PFSK-1 (cell line): ENCODE results near the gene OR10R2.

ENCODE experiments used
- FOXP2 ChIP-seq: optimal IDR thresholded peaks from 2 replicates; pipeline ENCODE3; 2011; ENCODE audit warnings: borderline replicate concordance, control low read depth, inconsistent platforms; ENCODE audit not compliant: insufficient read depth; ENCODE audit errors: extremely low read length, extremely low read depth
- POLR2AphosphoS5 ChIP-seq: IDR thresholded peaks from 2 replicates; pipeline ENCODE4 v1.6.1; 2012; ENCODE audit warnings: low read depth, mild to moderate bottlenecking, control low read depth, low read length, moderate library complexity
- REST ChIP-seq, 2 experiments: IDR thresholded peaks; 2 replicates each; pipeline versions ENCODE4 v1.6.1 to v1.8.0; 2011 to 2012; ENCODE audit warnings: low read depth in 2 of 2, low read length in 2 of 2, control low read depth in 1 of 2, inconsistent platforms in 1 of 2, mild to moderate bottlenecking in 1 of 2, moderate library complexity in 1 of 2; ENCODE audit not compliant: insufficient read depth in 1 of 2
- SIN3A ChIP-seq: IDR thresholded peaks from 2 replicates; pipeline ENCODE4 v1.6.1; 2012; ENCODE audit warnings: mild to moderate bottlenecking, low read length, moderate library complexity, borderline replicate concordance; ENCODE audit not compliant: insufficient read depth
- TAF1 ChIP-seq: IDR thresholded peaks from 2 replicates; pipeline ENCODE4 v1.6.1; 2012; ENCODE audit warnings: low read length, control low read depth, borderline replicate concordance; ENCODE audit not compliant: insufficient read depth

OR10R2 gene

GRCh38 chr1:158491316-158491715 is 19.3 kb downstream of the OR10R2 start:
- TF ChIP-seq REST (IDR thresholded peaks at IDR 0.05; ENCODE audit: insufficient read depth in 1 of 2, low read depth in 2 of 2, low read length in 2 of 2) (no peak), SIN3A (no peak), TAF1 (no peak)

- no peak for TF ChIP-seq REST (IDR thresholded peaks at IDR 0.05; ENCODE audit: insufficient read depth in 1 of 2, low read depth in 2 of 2, low read length in 2 of 2)
- no peak for TF ChIP-seq TAF1
Measured at GRCh38 chr1:158493054-158493453, 21.0 kb downstream of the OR10R2 start.

GRCh38 chr1:158494796-158495195 is 22.8 kb downstream of the OR10R2 start:
- no peak for TF ChIP-seq SIN3A
- TF ChIP-seq TAF1 = no peak
- TF ChIP-seq REST (IDR thresholded peaks at IDR 0.05; ENCODE audit: insufficient read depth in 1 of 2, low read depth in 2 of 2, low read length in 2 of 2) = no peak
- TF ChIP-seq POLR2AphosphoS5 = no peak
- TF ChIP-seq FOXP2 = no peak

- TF ChIP-seq FOXP2 = no peak
- no peak for TF ChIP-seq POLR2AphosphoS5
- TF ChIP-seq REST (IDR thresholded peaks at IDR 0.05; ENCODE audit: insufficient read depth in 1 of 2, low read depth in 2 of 2, low read length in 2 of 2) = no peak
- no peak for TF ChIP-seq SIN3A
- no peak for TF ChIP-seq TAF1
Measured at GRCh38 chr1:158496374-158496773, 24.4 kb downstream of the OR10R2 start.

GRCh38 chr1:158506369-158506987 is 34.5 kb downstream of the OR10R2 start:
- no peak for TF ChIP-seq POLR2AphosphoS5
- TF ChIP-seq SIN3A = no peak
- no peak for TF ChIP-seq FOXP2
- TF ChIP-seq TAF1 = no peak
- TF ChIP-seq REST (IDR thresholded peaks at IDR 0.05; ENCODE audit: insufficient read depth in 1 of 2, low read depth in 2 of 2, low read length in 2 of 2) = no peak
